ENCODE results near the gene HPS4. TPM values are rescaled to one million over a fixed set of nuclear protein-coding genes. Genes with fewer than 3 reads are reported as not detected.
"Not testable (repeated sequence)": the region's sequence is repeated elsewhere in the genome, so short reads cannot be mapped to it uniquely, and the experiment has no call there.

Gene HPS4
- total RNA-seq, 1 donor from 2014 or later, result 43.2 TPM

GRCh38 chr22:26443901-26444690, 39.5 kb downstream of the HPS4 start:
- Mint-ChIP-seq H3K9me3 (ENCODE audit: low read depth) (no peaks in the 10 kb centered on the region), H3K4me1 (ENCODE audit: low read depth) (peaks cover 2% of the 10 kb centered on the region), H3K27me3 (no peaks in the 10 kb centered on the region), H3K27ac (peak overlapping the region; percentile 3), H3K4me3 (ENCODE audit: low read depth) (no peak overlapping the region), H3K36me3 (ENCODE audit: insufficient read depth) (no peaks in the 10 kb centered on the region)
- DNase-seq (ENCODE audit: low spot score, unreplicated experiment), result no peak
- TF ChIP-seq CTCF (IDR thresholded peaks at IDR 0.05; ENCODE audit: unreplicated experiment), result no peak

DNA sequence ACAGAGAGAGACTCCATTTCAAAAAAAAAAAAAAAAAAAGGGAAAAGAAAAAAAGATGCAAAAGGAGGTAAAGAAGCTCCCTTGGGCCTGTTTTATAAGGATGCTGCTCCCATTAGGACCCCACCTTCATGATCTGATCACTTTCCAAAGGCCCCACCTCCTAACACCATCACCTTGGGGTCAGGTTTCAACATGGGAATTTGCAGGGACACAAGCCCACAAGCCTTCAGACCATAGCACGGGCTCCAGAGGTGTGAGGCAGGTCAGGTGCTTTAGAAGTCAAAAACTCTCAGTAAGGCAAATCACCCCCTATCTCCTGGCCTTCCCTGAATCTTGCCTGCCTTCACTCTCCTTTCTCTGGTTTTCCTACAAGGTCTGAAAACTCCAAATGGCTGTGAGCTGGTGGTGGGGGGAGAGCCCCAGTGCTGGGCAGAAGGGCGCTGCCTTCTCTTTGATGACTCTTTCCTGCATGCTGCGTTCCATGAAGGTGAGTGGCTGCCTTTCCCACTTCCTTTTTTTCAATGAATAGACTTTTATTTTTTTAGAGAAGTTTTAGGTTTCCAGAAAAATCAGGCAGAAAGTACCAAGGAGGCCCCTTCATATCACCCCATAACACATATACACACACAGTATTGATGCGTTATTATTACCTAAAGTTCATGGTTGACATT, 41.4 kb downstream of the HPS4 start:
- H3K4me3 Mint-ChIP-seq (ENCODE audit: low read depth), result no peak overlapping the region
- H3K27ac Mint-ChIP-seq, result no peak overlapping the region
- TF ChIP-seq CTCF (IDR thresholded peaks at IDR 0.05; ENCODE audit: unreplicated experiment), result no peak
- DNase-seq (ENCODE audit: low spot score, unreplicated experiment), result no peak
- peaks cover 2% of the 10 kb centered on the region for H3K4me1 Mint-ChIP-seq (ENCODE audit: low read depth)
- H3K27me3 Mint-ChIP-seq, result no peaks in the 10 kb centered on the region
- no peaks in the 10 kb centered on the region for H3K36me3 Mint-ChIP-seq (ENCODE audit: insufficient read depth)
- no peaks in the 10 kb centered on the region for H3K9me3 Mint-ChIP-seq (ENCODE audit: low read depth)

GRCh38 chr22:26439559-26439958, 44.0 kb downstream of the HPS4 start:
- H3K27ac Mint-ChIP-seq, result no peak overlapping the region
- no peak for DNase-seq (ENCODE audit: low spot score, unreplicated experiment)
- H3K9me3 Mint-ChIP-seq (ENCODE audit: low read depth), result no peaks in the 10 kb centered on the region
- no peak for TF ChIP-seq CTCF (IDR thresholded peaks at IDR 0.05; ENCODE audit: unreplicated experiment)
- no peaks in the 10 kb centered on the region for H3K27me3 Mint-ChIP-seq
- H3K36me3 Mint-ChIP-seq (ENCODE audit: insufficient read depth), result no peaks in the 10 kb centered on the region
- no peak overlapping the region for H3K4me3 Mint-ChIP-seq (ENCODE audit: low read depth)
- H3K4me1 Mint-ChIP-seq (ENCODE audit: low read depth), result peaks cover 2% of the 10 kb centered on the region

DNA sequence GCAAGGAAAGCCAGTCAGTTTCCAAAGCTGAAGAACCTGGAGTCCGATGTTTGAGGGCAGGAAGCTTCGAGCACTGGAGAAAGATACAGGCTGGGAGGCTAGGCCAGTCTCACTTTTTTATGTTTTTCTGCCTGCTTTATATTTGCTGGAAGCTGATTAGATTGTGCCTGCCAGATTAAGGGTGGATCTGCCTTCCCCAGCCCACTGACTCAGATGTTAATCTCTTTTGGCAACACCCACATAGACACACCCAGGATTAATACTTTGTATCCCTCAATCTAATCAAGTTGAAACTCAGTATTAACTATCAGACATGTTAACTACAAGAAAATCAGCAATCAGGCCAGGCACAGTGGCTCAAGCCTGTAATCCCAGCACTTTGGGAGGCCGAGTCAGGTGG, 44.8 kb downstream of the HPS4 start:
- H3K4me3 Mint-ChIP-seq (ENCODE audit: low read depth); DNase-seq (ENCODE audit: low spot score, unreplicated experiment); H3K27me3 Mint-ChIP-seq; H3K27ac Mint-ChIP-seq; H3K9me3 Mint-ChIP-seq (ENCODE audit: low read depth); H3K36me3 Mint-ChIP-seq (ENCODE audit: insufficient read depth); H3K4me1 Mint-ChIP-seq (ENCODE audit: low read depth): not testable (repeated sequence)

GRCh38 chr22:26437694-26438392, 45.7 kb downstream of the HPS4 start:
- no peak for DNase-seq (ENCODE audit: low spot score, unreplicated experiment)
- Mint-ChIP-seq H3K9me3 (ENCODE audit: low read depth) (no peaks in the 10 kb centered on the region), H3K4me3 (ENCODE audit: low read depth) (no peak overlapping the region), H3K4me1 (ENCODE audit: low read depth) (peaks cover 2% of the 10 kb centered on the region), H3K36me3 (ENCODE audit: insufficient read depth) (peaks cover 2% of the 10 kb centered on the region), H3K27ac (no peak overlapping the region), H3K27me3 (no peaks in the 10 kb centered on the region)
- no peak for TF ChIP-seq CTCF (IDR thresholded peaks at IDR 0.05; ENCODE audit: unreplicated experiment)
